SU-DHL-6 (cell line): ENCODE results near the gene NR1H2.

Experiments
- EZH2phosphoT487 ChIP-seq: fragments of 200-600 bp; sonication (generic), shearing (Covaris generic); conservative IDR thresholded peaks from 2 replicates; pipeline ENCODE4 v1.6.1; 2018; ENCODE audit warnings: mild to moderate bottlenecking, antibody characterized with exemption, low read length, moderate library complexity, mixed read lengths
- TF ChIP-seq, protein P1 (sequence below): fragments of 200-600 bp; sonication (generic); IDR thresholded peaks from one replicate; pipeline ENCODE4 v1.5.1; 2017; ENCODE audit warnings: antibody characterized with exemption, mild to moderate bottlenecking, low read length, moderate library complexity; ENCODE audit not compliant: insufficient read depth, poor library complexity, severe bottlenecking

DNA sequence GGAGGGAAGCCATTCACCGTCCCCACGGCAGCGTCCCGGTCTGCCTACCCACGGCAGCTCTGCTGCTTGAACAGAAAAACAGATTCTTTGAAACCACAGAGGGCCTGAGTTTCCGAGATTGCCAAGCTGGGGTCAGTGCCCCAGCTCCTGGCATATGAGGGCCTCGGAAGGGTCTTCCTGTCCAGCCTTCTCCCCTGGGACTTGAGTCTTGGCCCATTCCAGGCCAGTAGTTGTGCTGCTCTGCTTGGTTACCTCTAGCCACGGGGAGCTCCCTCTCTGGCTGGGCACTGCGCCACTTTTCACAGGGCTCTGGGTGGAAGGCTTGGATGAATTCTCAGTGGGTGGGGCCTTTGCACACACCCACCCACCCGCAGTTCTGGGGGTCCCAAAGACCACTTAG lies 33.9 kb downstream of the NR1H2 start:
- TF ChIP-seq, protein P1, sequence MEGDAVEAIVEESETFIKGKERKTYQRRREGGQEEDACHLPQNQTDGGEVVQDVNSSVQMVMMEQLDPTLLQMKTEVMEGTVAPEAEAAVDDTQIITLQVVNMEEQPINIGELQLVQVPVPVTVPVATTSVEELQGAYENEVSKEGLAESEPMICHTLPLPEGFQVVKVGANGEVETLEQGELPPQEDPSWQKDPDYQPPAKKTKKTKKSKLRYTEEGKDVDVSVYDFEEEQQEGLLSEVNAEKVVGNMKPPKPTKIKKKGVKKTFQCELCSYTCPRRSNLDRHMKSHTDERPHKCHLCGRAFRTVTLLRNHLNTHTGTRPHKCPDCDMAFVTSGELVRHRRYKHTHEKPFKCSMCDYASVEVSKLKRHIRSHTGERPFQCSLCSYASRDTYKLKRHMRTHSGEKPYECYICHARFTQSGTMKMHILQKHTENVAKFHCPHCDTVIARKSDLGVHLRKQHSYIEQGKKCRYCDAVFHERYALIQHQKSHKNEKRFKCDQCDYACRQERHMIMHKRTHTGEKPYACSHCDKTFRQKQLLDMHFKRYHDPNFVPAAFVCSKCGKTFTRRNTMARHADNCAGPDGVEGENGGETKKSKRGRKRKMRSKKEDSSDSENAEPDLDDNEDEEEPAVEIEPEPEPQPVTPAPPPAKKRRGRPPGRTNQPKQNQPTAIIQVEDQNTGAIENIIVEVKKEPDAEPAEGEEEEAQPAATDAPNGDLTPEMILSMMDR, result no peak
- TF ChIP-seq EZH2phosphoT487, result no peak
